Measurements from ENCODE around the gene SEC31B. TPM values are rescaled to one million over a fixed set of nuclear protein-coding genes. Genes with fewer than 3 reads are reported as not detected.

The SEC31B gene
- total RNA-seq, 2 experiments from 2014 or later = 138 to 139 TPM

DNA sequence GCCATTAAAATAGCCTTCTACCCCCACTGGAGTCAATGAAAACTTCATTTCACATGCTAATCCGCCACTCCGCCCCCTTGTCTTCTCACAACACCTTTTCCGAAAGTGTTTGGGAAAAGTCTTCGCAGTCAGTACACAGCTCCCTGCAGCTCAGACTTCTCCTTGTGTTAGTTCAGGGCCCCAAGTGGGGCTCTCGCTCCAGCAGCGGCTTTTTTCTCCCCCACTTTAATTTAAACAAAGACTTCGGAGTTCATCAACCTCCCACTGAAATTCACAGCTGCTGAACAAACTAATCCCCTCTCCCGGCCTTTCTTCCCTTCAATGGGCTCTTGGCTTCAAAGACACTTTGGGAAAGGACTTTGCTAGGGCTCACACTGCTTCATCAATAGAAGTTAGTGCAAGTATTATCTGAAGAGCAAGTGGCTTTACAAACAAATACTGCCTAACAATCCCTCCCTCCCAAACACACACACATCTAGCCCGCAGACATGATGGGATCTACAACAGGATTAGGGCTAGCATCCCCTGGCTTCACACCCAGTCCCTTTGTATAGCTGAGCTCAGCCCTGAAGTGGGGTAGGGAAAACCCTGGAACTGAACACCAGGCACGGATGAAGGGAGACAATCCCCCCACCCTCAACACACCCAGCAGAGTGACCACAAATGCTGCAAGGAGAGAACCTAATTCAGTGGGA lies 33.7 kb downstream of the SEC31B start:
- ChIA-PET POLR2A (interaction anchor here (1.2 to 7.4 kb wide), 3 partner anchors 10 to 23 kb away, joined by 4 to 104 read pairs (median 94); no protein-coding TSS in a partner anchor), CTCF (interaction anchor here (9.0 kb wide), 1 partner anchor 32 kb away, joined by 117 read pairs; the partner anchor contains the start of gene SEC31B)
- Mint-ChIP-seq H3K27ac (no peak overlapping the region), H3K9me3 (no peaks in the 10 kb centered on the region), H3K27me3 (peaks cover 3% of the 10 kb centered on the region), H3K4me3 (no peak overlapping the region), H3K4me1 (peaks cover 24% of the 10 kb centered on the region), H3K36me3 (ENCODE audit: low read depth) (peaks cover 72% of the 10 kb centered on the region)
- DNase-seq = no peak

DNA sequence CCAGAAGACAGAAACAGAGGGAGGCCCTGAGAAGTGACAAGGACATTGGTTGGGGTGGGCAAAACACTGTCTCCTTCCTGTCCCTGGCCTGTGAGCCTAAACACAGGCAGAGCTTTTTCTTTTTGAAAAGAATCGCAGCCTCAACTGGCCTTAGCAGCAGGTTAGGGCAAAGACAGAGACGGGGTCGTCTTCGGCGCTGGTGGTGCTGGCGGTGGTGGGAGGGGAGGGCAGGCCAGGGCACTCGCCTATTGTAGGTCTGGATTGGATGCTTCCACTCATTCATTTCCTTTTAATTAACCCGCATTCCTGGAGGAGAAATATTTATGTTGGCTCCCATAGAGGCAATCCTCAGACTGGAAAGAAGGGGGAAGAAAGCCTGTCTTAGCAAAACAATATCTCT lies 34.3 kb downstream of the SEC31B start:
- H3K4me1 Mint-ChIP-seq = peaks cover 22% of the 10 kb centered on the region
- peaks cover 4% of the 10 kb centered on the region for H3K27me3 Mint-ChIP-seq
- no peak overlapping the region for H3K4me3 Mint-ChIP-seq
- no peaks in the 10 kb centered on the region for H3K9me3 Mint-ChIP-seq
- no peak overlapping the region for H3K27ac Mint-ChIP-seq
- no peak for DNase-seq
- POLR2A ChIA-PET = interaction anchor here (1.2 to 7.4 kb wide), 3 partner anchors 9 to 24 kb away, joined by 4 to 104 read pairs (median 94); no protein-coding TSS in a partner anchor
- CTCF ChIA-PET = interaction anchor here (9.0 kb wide), 1 partner anchor 33 kb away, joined by 117 read pairs; the partner anchor contains the start of gene SEC31B
- peaks cover 66% of the 10 kb centered on the region for H3K36me3 Mint-ChIP-seq (ENCODE audit: low read depth)

DNA sequence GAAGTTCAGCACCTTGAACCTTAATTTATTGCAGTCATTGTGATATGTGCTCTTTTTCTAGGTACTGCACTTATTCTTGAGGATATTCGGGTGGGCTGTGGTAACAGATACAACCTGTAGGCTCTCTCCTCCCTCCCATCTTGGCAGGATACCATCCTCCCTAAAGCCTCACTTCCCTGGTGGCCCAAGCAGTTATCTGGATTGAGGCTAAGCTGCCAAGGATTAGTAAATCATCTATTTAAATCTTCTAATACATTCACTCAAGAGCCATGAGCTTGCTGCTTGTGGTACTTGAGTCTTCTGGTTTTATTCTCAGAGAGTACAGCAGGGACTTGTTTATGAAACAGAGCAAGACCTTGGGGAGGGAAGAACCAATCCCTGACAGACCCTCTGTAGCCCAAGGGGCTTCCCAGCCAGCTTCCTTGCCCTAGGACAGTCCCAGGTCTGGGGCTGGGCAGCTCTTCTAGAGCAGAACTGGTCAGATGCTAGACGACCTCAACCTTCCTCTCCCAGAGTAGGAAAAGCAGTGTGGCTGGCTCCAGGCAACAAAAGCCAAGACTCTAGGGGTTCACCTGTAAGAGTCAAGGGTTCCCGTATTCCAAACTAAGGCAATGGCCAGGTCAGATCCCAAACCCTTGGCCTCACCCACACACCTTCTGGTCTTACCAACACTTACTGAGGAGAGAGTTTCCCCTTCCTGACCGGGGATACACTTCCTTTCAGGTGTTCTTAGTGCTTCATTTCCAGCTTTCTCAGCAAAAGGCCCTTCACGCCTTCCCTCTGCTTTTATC lies 35.6 kb downstream of the SEC31B start:
- H3K9me3 Mint-ChIP-seq = no peaks in the 10 kb centered on the region
- H3K27ac Mint-ChIP-seq = no peak overlapping the region
- no peak for DNase-seq
- POLR2A ChIA-PET = interaction anchor here (1.0 to 7.4 kb wide), 5 partner anchors 12 to 135 kb away, joined by 4 to 104 read pairs (median 35); partner anchors contain the start of gene SEC31B
- peaks cover 55% of the 10 kb centered on the region for H3K36me3 Mint-ChIP-seq (ENCODE audit: low read depth)
- H3K27me3 Mint-ChIP-seq = peaks cover 12% of the 10 kb centered on the region
- CTCF ChIA-PET = interaction anchor here (1.3 to 9.0 kb wide), 10 partner anchors 11 to 114 kb away, joined by 4 to 117 read pairs (median 8); partner anchors contain the start of genes HIF1AN and SEC31B
- no peak overlapping the region for H3K4me3 Mint-ChIP-seq
- peaks cover 22% of the 10 kb centered on the region for H3K4me1 Mint-ChIP-seq

DNA sequence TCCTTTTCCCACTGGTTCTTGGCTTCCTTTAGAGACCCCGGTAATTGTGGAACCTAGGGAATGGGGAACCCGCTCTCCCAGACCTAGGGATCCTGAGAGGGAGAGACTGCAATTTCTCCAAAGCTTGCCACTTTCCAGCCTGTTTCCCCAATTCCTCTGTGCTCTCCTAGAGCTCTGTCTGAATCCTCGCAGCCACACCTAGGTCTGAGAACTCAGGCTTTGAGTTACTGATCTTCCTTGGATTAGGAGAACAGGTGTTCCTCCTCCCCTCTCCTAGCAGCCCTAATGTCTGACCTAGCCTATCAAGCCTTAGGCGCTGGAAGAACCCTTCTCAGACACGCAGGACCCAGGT lies 36.9 kb downstream of the SEC31B start:
- peaks cover 20% of the 10 kb centered on the region for H3K27me3 Mint-ChIP-seq
- ChIA-PET CTCF (interaction anchor here (0.9 to 9.0 kb wide), 28 partner anchors 9 to 198 kb away, joined by 3 to 117 read pairs (median 7); partner anchors contain the start of genes BLOC1S2, HIF1AN, SCD and SEC31B), POLR2A (interaction anchor here (0.7 to 7.4 kb wide), 12 partner anchors 9 to 133 kb away, joined by 3 to 104 read pairs (median 4); partner anchors contain the start of genes HIF1AN and SEC31B)
- no peak overlapping the region for H3K27ac Mint-ChIP-seq
- H3K9me3 Mint-ChIP-seq = no peaks in the 10 kb centered on the region
- H3K4me3 Mint-ChIP-seq = peak overlapping the region; percentile 70
- no peak for DNase-seq
- peaks cover 22% of the 10 kb centered on the region for H3K4me1 Mint-ChIP-seq
- H3K36me3 Mint-ChIP-seq (ENCODE audit: low read depth) = peaks cover 44% of the 10 kb centered on the region

DNA sequence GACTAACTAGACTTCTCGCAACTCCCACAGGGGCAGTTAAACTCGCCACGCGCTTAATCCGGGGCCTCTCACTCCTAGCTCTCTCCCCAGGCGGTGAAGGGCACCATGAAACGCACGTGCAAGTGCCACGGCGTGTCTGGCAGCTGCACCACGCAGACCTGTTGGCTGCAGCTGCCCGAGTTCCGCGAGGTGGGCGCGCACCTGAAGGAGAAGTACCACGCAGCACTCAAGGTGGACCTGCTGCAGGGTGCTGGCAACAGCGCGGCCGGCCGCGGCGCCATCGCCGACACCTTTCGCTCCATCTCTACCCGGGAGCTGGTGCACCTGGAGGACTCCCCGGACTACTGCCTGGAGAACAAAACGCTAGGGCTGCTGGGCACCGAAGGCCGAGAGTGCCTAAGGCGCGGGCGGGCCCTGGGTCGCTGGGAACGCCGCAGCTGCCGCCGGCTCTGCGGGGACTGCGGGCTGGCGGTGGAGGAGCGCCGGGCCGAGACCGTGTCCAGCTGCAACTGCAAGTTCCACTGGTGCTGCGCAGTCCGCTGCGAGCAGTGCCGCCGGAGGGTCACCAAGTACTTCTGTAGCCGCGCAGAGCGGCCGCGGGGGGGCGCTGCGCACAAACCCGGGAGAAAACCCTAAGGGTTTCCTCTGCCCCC lies 37.4 kb downstream of the SEC31B start:
- Mint-ChIP-seq H3K4me1 (peaks cover 22% of the 10 kb centered on the region), H3K27me3 (peaks cover 20% of the 10 kb centered on the region), H3K36me3 (ENCODE audit: low read depth) (peaks cover 41% of the 10 kb centered on the region), H3K4me3 (peak overlapping the region; percentile 70), H3K9me3 (no peaks in the 10 kb centered on the region), H3K27ac (no peak overlapping the region)
- ChIA-PET CTCF (interaction anchor here (0.9 to 9.0 kb wide), 27 partner anchors 9 to 198 kb away, joined by 3 to 117 read pairs (median 7); partner anchors contain the start of genes BLOC1S2, HIF1AN, SCD and SEC31B), POLR2A (interaction anchor here (0.7 to 7.4 kb wide), 14 partner anchors 8 to 193 kb away, joined by 3 to 104 read pairs (median 4); partner anchors contain the start of genes HIF1AN and SEC31B)
- DNase-seq = peak; percentile 72

DNA sequence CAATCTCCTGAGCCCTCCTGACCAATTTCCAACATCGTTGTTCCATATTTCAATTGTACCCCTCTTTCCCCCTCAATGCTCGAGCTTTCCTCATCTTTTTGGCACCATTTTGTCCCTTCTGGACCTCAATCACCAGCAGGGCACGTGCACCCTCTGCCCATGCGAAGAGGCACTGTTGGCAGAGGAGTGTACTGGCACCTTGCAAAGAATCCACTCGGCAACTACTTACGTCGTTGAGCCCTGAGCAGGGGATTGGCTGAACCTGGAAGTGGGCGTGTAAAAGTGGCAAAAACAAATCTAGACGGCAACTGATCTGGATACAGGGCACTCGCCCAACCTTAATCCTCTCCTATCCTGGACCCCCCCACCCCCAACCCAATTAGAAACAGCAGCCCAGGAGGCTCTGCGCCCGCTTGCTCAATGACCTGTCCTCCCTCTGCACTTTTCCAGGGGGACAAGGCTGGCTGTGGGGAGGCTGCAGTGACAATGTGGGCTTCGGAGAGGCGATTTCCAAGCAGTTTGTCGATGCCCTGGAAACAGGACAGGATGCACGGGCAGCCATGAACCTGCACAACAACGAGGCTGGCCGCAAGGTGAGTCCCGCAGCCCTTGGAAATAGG lies 38.1 kb downstream of the SEC31B start:
- H3K27ac Mint-ChIP-seq = no peak overlapping the region
- H3K9me3 Mint-ChIP-seq = no peaks in the 10 kb centered on the region
- H3K4me1 Mint-ChIP-seq = peaks cover 22% of the 10 kb centered on the region
- DNase-seq = peak; percentile 96
- CTCF ChIA-PET = interaction anchor here (0.7 to 9.0 kb wide), 24 partner anchors 11 to 195 kb away, joined by 3 to 117 read pairs (median 7); partner anchors contain the start of genes BLOC1S2, SCD and SEC31B
- peak overlapping the region; percentile 70 for H3K4me3 Mint-ChIP-seq
- peaks cover 33% of the 10 kb centered on the region for H3K36me3 Mint-ChIP-seq (ENCODE audit: low read depth)
- peaks cover 20% of the 10 kb centered on the region for H3K27me3 Mint-ChIP-seq
- POLR2A ChIA-PET = interaction anchor here (1.0 to 7.4 kb wide), 12 partner anchors 12 to 198 kb away, joined by 3 to 104 read pairs (median 6); partner anchors contain the start of genes HIF1AN and SEC31B

DNA sequence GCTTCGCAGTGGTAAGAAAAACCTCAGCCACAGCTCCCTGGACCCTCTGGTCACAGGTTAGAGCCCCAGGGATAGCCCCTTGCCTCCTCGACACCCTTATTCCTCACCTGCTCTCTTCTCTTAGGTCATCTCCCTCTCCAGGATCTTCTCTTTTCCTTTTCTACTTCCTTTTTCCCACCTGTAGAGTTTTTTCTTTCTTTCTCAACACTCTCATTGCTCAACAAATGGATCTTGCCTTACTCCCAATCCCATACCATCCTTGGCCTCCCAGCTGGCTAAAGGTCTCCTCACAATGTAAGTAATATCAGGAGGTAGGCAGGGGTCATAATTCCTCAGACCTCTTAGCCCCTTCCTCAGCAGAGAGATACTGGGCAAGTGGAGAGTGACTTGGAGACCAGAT lies 39.7 kb downstream of the SEC31B start:
- no peak overlapping the region for H3K4me3 Mint-ChIP-seq
- H3K27ac Mint-ChIP-seq = no peak overlapping the region
- peaks cover 20% of the 10 kb centered on the region for H3K27me3 Mint-ChIP-seq
- peaks cover 18% of the 10 kb centered on the region for H3K36me3 Mint-ChIP-seq (ENCODE audit: low read depth)
- H3K4me1 Mint-ChIP-seq = peaks cover 22% of the 10 kb centered on the region
- POLR2A ChIA-PET = interaction anchor here (0.6 to 7.4 kb wide), 10 partner anchors 10 to 197 kb away, joined by 3 to 104 read pairs (median 7); partner anchors contain the start of gene SEC31B
- DNase-seq = no peak
- no peaks in the 10 kb centered on the region for H3K9me3 Mint-ChIP-seq
- CTCF ChIA-PET = interaction anchor here (1.0 to 9.0 kb wide), 3 partner anchors 29 to 143 kb away, joined by 4 to 117 read pairs (median 114); partner anchors contain the start of gene SEC31B

DNA sequence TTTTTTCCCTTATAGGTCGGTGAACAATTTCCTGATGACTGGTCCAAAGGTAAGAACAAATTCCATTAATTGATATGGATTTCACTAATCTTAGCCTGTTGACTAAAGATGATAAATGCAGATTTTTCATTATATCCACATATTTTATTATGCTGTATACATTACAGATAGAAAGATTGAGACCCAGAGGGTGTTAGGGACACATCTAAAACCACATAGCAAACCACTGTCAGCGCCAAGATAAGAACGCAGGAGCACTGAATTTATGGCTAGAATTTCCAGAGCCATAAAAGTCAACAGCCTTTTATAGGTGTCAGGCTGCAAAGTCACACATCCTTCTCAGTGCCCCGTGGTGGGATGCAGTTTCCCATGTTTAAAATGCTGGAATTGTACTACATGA lies 40.6 kb downstream of the SEC31B start:
- ChIA-PET CTCF (interaction anchor here (1.0 to 9.0 kb wide), 3 partner anchors 30 to 142 kb away, joined by 4 to 117 read pairs (median 114); partner anchors contain the start of gene SEC31B), POLR2A (interaction anchor here (0.6 to 7.4 kb wide), 4 partner anchors 17 to 106 kb away, joined by 4 to 94 read pairs (median 4); no protein-coding TSS in a partner anchor)
- no peak overlapping the region for H3K4me3 Mint-ChIP-seq
- no peak overlapping the region for H3K27ac Mint-ChIP-seq
- peaks cover 22% of the 10 kb centered on the region for H3K4me1 Mint-ChIP-seq
- H3K9me3 Mint-ChIP-seq = no peaks in the 10 kb centered on the region
- H3K27me3 Mint-ChIP-seq = peaks cover 20% of the 10 kb centered on the region
- H3K36me3 Mint-ChIP-seq (ENCODE audit: low read depth) = peaks cover 9% of the 10 kb centered on the region
- no peak for DNase-seq

DNA sequence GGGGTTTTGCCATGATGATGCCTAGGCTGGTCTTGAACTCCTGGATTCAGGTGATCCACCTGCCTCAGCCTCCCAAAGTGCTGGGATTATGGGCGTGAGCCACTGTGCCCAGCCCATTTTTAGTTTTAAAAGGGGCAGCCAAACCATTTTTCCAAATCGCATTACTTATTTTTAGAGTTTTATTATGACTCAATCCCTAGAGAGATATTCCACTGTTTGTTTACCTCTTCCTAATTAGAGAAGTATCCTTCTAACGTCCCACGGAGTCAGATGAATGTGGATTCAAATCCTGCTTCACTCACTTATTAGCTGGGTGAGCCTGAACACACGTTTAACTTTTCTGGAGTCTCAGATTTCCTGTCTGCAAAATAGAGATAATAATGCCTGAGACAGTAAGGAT lies 41.7 kb downstream of the SEC31B start:
- H3K4me1 Mint-ChIP-seq = peaks cover 15% of the 10 kb centered on the region
- POLR2A ChIA-PET = interaction anchor here (0.7 kb wide), 1 partner anchor 10 kb away, joined by 3 read pairs; no protein-coding TSS in a partner anchor
- no peak overlapping the region for H3K27ac Mint-ChIP-seq
- H3K36me3 Mint-ChIP-seq (ENCODE audit: low read depth) = no peaks in the 10 kb centered on the region
- DNase-seq = no peak
- H3K4me3 Mint-ChIP-seq = no peak overlapping the region
- peaks cover 20% of the 10 kb centered on the region for H3K27me3 Mint-ChIP-seq
- H3K9me3 Mint-ChIP-seq = no peaks in the 10 kb centered on the region
- CTCF ChIA-PET = interaction anchor here (0.7 to 1.2 kb wide), 3 partner anchors 10 to 41 kb away, joined by 3 to 4 read pairs (median 3); no protein-coding TSS in a partner anchor

DNA sequence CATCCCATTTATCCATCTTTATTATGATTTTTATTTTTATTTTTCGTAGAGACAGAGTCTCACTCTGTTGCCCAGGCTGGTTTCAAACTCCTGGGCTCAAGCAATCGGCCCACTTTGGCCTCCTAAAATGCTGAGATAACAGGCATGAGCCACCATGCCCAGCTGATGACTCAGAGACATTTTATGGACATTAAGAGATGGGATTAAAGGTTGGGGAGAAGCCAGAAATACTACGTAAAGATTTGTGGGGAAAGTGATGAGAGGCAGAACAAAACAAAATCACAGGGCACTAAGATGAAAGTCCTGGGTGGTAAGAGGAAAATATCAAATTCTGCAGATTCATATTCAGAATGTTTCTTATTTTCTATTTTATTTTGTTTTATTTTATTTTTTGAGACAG lies 49.3 kb downstream of the SEC31B start:
- CTCF ChIA-PET = interaction anchor here (2.0 kb wide), 1 partner anchor 12 kb away, joined by 10 read pairs; no protein-coding TSS in a partner anchor
- H3K9me3 Mint-ChIP-seq = no peaks in the 10 kb centered on the region
- H3K27ac Mint-ChIP-seq = no peak overlapping the region
- H3K4me1 Mint-ChIP-seq = no peaks in the 10 kb centered on the region
- H3K4me3 Mint-ChIP-seq = no peak overlapping the region
- peaks cover 6% of the 10 kb centered on the region for H3K27me3 Mint-ChIP-seq
- no peak for DNase-seq
- POLR2A ChIA-PET = interaction anchor here (2.0 kb wide), 1 partner anchor 11 kb away, joined by 9 read pairs; no protein-coding TSS in a partner anchor
- no peaks in the 10 kb centered on the region for H3K36me3 Mint-ChIP-seq (ENCODE audit: low read depth)

DNA sequence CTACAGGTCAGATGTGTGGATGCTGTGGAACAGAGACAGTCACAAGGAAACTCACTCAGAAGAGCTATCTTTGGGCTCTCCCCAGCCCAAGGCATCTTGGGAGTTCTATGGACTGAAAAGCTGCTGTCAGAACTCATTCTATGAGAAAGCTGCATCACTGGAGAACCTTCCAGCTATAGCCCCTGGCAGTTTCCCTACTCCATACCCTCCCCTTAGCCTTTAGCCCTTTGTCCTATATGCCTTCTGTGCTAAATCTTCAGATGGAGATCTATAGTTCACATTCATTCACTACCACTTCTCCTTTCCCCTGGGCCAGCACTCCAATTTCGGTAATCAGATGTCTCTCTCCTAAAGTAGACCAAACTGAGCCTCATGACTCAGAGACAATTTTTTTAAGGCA lies 49.9 kb downstream of the SEC31B start:
- Mint-ChIP-seq H3K36me3 (ENCODE audit: low read depth) (no peaks in the 10 kb centered on the region), H3K9me3 (no peaks in the 10 kb centered on the region), H3K27me3 (peaks cover 6% of the 10 kb centered on the region), H3K4me3 (no peak overlapping the region), H3K4me1 (no peaks in the 10 kb centered on the region), H3K27ac (no peak overlapping the region)
- ChIA-PET CTCF (interaction anchor here (2.0 kb wide), 1 partner anchor 13 kb away, joined by 10 read pairs; no protein-coding TSS in a partner anchor), POLR2A (interaction anchor here (2.0 kb wide), 1 partner anchor 12 kb away, joined by 9 read pairs; no protein-coding TSS in a partner anchor)
- no peak for DNase-seq
